DOHH2 (cell line): ENCODE measurements around the gene CIC.
A peak's percentile ranks its signal among the peaks of the same experiment; 100 is the strongest.

Source experiments
- H3F3A ChIP-seq: fragments of 200-600 bp; sonication (generic), shearing (Covaris generic); 2 replicates; pipeline ENCODE4 v1.6.0; 2016; ENCODE audit warnings: antibody characterized with exemption, mild to moderate bottlenecking; ENCODE audit not compliant: control insufficient read depth, insufficient read depth
- H3K27ac ChIP-seq: fragments of 200-600 bp; sonication (generic); 2 replicates; pipeline ENCODE4 v1.5.1; 2014; ENCODE audit warnings: low read depth, mild to moderate bottlenecking, low read length, moderate library complexity
- H3K27me3 ChIP-seq: fragments of 200-600 bp; sonication (generic); 2 replicates; pipeline ENCODE4 v1.6.1; 2014; ENCODE audit warnings: mild to moderate bottlenecking, low read length, mixed read lengths; ENCODE audit not compliant: control insufficient read depth
- H3K36me3 ChIP-seq: fragments of 200-600 bp; sonication (generic); 2 replicates; pipeline ENCODE4 v1.6.1; 2014; ENCODE audit warnings: mild to moderate bottlenecking, low read length, moderate library complexity, mixed read lengths; ENCODE audit not compliant: control insufficient read depth
- H3K4me1 ChIP-seq: fragments of 200-600 bp; sonication (generic); 2 replicates; pipeline ENCODE4 v1.6.1; 2014; ENCODE audit warnings: mild to moderate bottlenecking, low read length, mixed read lengths; ENCODE audit not compliant: control insufficient read depth
- H3K4me2 ChIP-seq: fragments of 200-600 bp; sonication (generic); 2 replicates; pipeline ENCODE4 v1.6.0; 2014; ENCODE audit warnings: mild to moderate bottlenecking, low read length, moderate library complexity
- H3K4me3 ChIP-seq: fragments of 200-600 bp; sonication (generic); 2 replicates; pipeline ENCODE4 v1.5.1; 2014; ENCODE audit warnings: mild to moderate bottlenecking, low read length, mixed read lengths
- H3K79me2 ChIP-seq: fragments of 200-600 bp; sonication (generic); 2 replicates; pipeline ENCODE4 v1.6.1; 2014; ENCODE audit warnings: mild to moderate bottlenecking, low read length, mixed read lengths; ENCODE audit not compliant: control insufficient read depth
- H3K9me2 ChIP-seq: fragments of 200-600 bp; sonication (generic); replicated peaks from 2 replicates; pipeline ENCODE4 v1.6.1; 2014; ENCODE audit warnings: mild to moderate bottlenecking, low read length, mixed read lengths; ENCODE audit not compliant: control insufficient read depth
- H3K9me3 ChIP-seq: fragments of 200-600 bp; sonication (generic); 2 replicates; pipeline ENCODE4 v1.6.1; 2014; ENCODE audit warnings: antibody characterized with exemption, low read length, mixed read lengths; ENCODE audit not compliant: control insufficient read depth, insufficient read depth
- H4K20me1 ChIP-seq: fragments of 200-600 bp; sonication (generic); 2 replicates; pipeline ENCODE4 v1.6.0; 2014; ENCODE audit warnings: low read depth, mild to moderate bottlenecking, antibody characterized with exemption, low read length, moderate library complexity; ENCODE audit not compliant: control insufficient read depth, insufficient read depth
- EZH2phosphoT487 ChIP-seq: fragments of 200-600 bp; sonication (generic); IDR thresholded peaks from 2 replicates; pipeline ENCODE4 v1.6.1; 2017; ENCODE audit warnings: borderline replicate concordance, mild to moderate bottlenecking, antibody characterized with exemption, low read length, moderate library complexity, mixed read lengths
- TF ChIP-seq, protein P1 (sequence below): fragments of 200-600 bp; sonication (generic); IDR thresholded peaks from one replicate; pipeline ENCODE4 v1.5.1; 2014; ENCODE audit warnings: antibody characterized with exemption, mild to moderate bottlenecking, low read depth, low read length; ENCODE audit not compliant: poor library complexity, severe bottlenecking

Gene CIC

DNA sequence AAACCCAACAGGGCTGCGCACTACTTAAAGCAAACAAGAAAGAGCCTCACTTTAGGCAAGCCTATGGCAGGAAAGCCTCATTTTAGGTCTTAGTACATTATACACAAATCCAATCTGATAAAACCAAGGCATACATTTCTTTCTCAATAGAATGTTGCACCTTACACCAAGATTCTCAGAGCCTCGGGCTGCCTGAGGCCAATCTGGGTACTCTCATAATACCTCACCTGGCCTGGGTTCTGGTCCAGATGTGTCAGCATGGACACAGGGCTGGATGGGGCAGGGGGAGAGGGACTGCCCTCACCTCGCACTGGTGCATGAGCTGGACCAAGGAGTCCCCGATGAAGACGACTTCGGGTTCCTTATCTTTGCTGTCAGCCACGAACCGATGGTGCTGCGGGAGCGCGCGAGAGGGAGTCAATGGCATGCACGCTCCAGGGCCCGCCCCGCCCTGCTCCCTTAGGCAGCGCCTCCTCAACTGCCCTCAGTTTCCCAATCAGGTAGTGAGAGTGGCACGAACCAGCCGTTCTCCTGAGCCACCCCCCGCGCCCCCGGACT lies 32.7 kb downstream of the CIC start, which contains the start of gene PRR19:
Gene PRR19, plus strand, starts transcription at position 487 of the 558 bp plus-strand sequence. CDS start 7,453 bp downstream, outside the sequence.
- peaks cover 7% of the 10 kb centered on the region for H3K36me3 ChIP-seq
- H4K20me1 ChIP-seq: no peaks in the 10 kb centered on the region
- no peak for TF ChIP-seq EZH2phosphoT487
- TF ChIP-seq, protein P1, sequence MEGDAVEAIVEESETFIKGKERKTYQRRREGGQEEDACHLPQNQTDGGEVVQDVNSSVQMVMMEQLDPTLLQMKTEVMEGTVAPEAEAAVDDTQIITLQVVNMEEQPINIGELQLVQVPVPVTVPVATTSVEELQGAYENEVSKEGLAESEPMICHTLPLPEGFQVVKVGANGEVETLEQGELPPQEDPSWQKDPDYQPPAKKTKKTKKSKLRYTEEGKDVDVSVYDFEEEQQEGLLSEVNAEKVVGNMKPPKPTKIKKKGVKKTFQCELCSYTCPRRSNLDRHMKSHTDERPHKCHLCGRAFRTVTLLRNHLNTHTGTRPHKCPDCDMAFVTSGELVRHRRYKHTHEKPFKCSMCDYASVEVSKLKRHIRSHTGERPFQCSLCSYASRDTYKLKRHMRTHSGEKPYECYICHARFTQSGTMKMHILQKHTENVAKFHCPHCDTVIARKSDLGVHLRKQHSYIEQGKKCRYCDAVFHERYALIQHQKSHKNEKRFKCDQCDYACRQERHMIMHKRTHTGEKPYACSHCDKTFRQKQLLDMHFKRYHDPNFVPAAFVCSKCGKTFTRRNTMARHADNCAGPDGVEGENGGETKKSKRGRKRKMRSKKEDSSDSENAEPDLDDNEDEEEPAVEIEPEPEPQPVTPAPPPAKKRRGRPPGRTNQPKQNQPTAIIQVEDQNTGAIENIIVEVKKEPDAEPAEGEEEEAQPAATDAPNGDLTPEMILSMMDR: no peak
- no peaks in the 10 kb centered on the region for H3K9me2 ChIP-seq
- peaks cover 6% of the 10 kb centered on the region; the same call in 1 of the 2 replicates for H3K79me2 ChIP-seq
- no peaks in the 10 kb centered on the region for H3K9me3 ChIP-seq
- H3K4me3 ChIP-seq: peak within 1 kb of the TSS; percentile 90
- H3K4me1 ChIP-seq: peaks cover 20% of the 10 kb centered on the region
- no peaks in the 10 kb centered on the region for H3K27me3 ChIP-seq
- peaks cover 2% of the 10 kb centered on the region; the same call in 1 of the 2 replicates for H3F3A ChIP-seq
- H3K4me2 ChIP-seq: peak within 1 kb of the TSS; percentile 88
- H3K27ac ChIP-seq: peak within 1 kb of the TSS; percentile 3; the same call in 1 of the 2 replicates

GRCh38 chr19:42303101-42303464 lies 34.0 kb downstream of the CIC start:
- no peaks in the 10 kb centered on the region for H3K27me3 ChIP-seq
- H4K20me1 ChIP-seq: no peaks in the 10 kb centered on the region
- H3K36me3 ChIP-seq: peaks cover 3% of the 10 kb centered on the region; the same call in 1 of the 2 replicates
- peak overlapping the region; percentile 37 for H3K4me3 ChIP-seq
- TF ChIP-seq, protein P1: no peak
- H3K9me2 ChIP-seq: no peaks in the 10 kb centered on the region
- no peaks in the 10 kb centered on the region for H3K9me3 ChIP-seq
- no peak overlapping the region for H3K27ac ChIP-seq
- H3K4me2 ChIP-seq: peak overlapping the region; percentile 88
- H3K79me2 ChIP-seq: peaks cover 6% of the 10 kb centered on the region; the same call in 1 of the 2 replicates
- peaks cover 20% of the 10 kb centered on the region for H3K4me1 ChIP-seq
- H3F3A ChIP-seq: peaks cover 2% of the 10 kb centered on the region; the same call in 1 of the 2 replicates

- Histone ChIP-seq H3K4me3 (no peak overlapping the region), H3K27me3 (no peaks in the 10 kb centered on the region), H3K79me2 (peaks cover 6% of the 10 kb centered on the region; the same call in 1 of the 2 replicates), H3K4me1 (peaks cover 20% of the 10 kb centered on the region), H3F3A (no peaks in the 10 kb centered on the region), H3K4me2 (no peak overlapping the region), H3K9me2 (no peaks in the 10 kb centered on the region), H3K36me3 (peaks cover 3% of the 10 kb centered on the region; the same call in 1 of the 2 replicates), H3K9me3 (no peaks in the 10 kb centered on the region), H4K20me1 (no peaks in the 10 kb centered on the region), H3K27ac (no peak overlapping the region)
- TF ChIP-seq EZH2phosphoT487: no peak
- TF ChIP-seq, protein P1: no peak
Observed at GRCh38 chr19:42303876-42304275, 34.8 kb downstream of the CIC start.
